ENCODE measurements around the gene IPCEF1.

DNA sequence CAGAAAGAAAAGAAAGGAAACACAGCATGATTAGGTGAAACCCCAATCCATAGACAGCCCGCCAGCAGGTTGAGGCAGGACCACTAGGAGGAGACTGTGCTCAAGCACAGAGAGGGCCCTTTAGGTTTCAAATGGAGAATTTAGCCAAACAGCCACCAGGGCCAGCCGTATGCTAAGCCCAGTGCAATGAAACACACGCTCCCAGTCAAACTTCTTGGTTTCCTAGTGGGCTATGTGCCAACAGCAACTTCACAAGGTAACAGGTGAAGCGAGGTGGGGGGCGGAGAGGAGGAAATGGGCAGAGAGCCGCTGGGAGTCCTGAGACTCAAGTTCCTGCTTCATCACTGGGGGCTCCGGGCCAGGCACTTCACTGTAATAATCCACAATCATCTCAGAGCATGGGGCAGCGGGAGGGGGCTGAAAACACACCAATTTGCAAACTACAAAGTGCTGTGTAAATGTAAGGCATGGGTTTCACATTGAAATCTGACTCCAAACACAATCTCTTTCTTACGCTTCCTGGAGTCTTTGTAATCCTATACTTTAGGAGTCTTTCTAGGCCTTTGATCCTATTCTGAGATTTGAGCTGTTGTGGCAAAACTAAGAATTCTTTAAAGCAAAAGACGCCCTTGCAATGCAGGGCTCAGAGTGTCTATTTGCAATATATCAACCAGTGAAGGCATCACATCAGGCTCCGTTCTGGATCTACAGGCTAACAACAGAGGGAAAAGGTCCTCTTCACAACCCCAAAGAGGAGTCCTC lies 200.3 kb downstream of the IPCEF1 start:
- TF ChIP-seq POLR2A (IDR thresholded peaks at IDR 0.05): no peak
- TF ChIP-seq, protein P1, sequence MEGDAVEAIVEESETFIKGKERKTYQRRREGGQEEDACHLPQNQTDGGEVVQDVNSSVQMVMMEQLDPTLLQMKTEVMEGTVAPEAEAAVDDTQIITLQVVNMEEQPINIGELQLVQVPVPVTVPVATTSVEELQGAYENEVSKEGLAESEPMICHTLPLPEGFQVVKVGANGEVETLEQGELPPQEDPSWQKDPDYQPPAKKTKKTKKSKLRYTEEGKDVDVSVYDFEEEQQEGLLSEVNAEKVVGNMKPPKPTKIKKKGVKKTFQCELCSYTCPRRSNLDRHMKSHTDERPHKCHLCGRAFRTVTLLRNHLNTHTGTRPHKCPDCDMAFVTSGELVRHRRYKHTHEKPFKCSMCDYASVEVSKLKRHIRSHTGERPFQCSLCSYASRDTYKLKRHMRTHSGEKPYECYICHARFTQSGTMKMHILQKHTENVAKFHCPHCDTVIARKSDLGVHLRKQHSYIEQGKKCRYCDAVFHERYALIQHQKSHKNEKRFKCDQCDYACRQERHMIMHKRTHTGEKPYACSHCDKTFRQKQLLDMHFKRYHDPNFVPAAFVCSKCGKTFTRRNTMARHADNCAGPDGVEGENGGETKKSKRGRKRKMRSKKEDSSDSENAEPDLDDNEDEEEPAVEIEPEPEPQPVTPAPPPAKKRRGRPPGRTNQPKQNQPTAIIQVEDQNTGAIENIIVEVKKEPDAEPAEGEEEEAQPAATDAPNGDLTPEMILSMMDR (IDR thresholded peaks at IDR 0.05): peak; percentile 38 to 66 (median 49)
- no peak for TF ChIP-seq EP300 (IDR thresholded peaks at IDR 0.05; ENCODE audit: low read depth)
- TF ChIP-seq POLR2AphosphoS5 (IDR thresholded peaks at IDR 0.05): no peak

Data from transverse colon (tissue), 4 donors.